Stimulated activated CD4-positive, alpha-beta T cell treated with anti-CD3 and anti-CD28 coated beads, Interleukin-15, amount 100 ng/mL, for 48 hours (primary cell): ENCODE data around the gene HEPACAM2.

Source experiments
- DNase-seq, 2 donors: peaks; one replicate each; pipeline ENCODE4 v3.0.0-alpha.2; 2020; ENCODE audit warnings: low read depth in 2 of 2

HEPACAM2 gene

GRCh38 chr7:93202594-93203250 is 23.5 kb downstream of the HEPACAM2 start:
- no peak for DNase-seq

DNA sequence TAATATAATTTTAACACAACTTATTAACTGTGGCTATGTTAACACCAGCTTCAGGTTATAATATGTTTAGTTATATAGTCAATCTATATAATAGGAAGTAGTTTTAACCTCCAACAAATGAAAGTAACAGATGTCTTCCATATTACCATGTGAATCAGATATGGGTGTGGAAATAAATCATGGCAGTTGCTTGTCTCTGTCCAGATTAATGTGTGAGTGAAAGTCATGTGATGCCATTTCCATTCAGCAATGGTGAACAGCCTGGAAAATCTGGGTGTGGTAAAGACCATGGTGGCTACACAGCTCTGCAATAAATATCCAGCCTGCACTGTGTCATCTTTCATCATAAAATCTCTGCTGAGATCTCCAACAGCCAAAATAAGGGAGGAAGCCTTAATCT is 27.8 kb downstream of the HEPACAM2 start:
- no peak for DNase-seq

- no peak for DNase-seq
Observed at GRCh38 chr7:93196336-93196735, 29.9 kb downstream of the HEPACAM2 start.

- DNase-seq: no peak
Observed at GRCh38 chr7:93194386-93194785, 31.9 kb downstream of the HEPACAM2 start.

DNA sequence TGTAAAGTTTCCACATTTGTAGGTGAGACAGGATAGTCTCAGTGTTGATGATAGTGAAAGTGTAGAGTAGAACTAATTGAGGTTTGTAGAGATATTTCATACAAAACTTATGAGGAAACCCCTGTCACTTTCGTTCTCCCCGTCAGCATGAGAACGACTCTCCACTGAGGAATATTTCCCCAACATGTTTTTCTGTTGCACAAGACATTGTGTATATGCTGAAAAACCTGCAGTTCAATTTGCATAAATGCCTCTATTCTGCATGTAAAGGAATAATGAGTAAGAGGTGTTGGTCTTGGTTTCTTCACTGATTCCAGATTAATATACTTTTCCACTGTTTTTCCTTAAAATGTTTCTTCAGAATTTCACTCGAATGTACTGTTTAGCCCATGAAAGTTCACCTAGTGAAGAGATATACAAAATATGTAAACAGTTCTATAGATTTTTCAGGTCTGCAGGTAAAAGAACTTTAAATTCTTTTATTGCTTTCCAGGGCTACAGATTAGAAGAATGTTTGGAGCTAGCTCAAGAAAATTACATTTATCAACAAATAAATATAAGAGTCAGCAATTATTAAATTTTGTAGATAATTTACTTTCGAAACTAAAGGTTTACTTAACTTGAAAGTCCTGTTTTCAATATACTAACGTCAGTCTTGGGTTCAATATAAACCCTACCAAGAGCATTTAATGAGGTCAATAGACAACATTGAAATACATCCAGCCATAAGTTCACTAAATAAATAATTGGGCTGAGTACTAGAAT is 37.2 kb downstream of the HEPACAM2 start:
- DNase-seq: no peak

DNA sequence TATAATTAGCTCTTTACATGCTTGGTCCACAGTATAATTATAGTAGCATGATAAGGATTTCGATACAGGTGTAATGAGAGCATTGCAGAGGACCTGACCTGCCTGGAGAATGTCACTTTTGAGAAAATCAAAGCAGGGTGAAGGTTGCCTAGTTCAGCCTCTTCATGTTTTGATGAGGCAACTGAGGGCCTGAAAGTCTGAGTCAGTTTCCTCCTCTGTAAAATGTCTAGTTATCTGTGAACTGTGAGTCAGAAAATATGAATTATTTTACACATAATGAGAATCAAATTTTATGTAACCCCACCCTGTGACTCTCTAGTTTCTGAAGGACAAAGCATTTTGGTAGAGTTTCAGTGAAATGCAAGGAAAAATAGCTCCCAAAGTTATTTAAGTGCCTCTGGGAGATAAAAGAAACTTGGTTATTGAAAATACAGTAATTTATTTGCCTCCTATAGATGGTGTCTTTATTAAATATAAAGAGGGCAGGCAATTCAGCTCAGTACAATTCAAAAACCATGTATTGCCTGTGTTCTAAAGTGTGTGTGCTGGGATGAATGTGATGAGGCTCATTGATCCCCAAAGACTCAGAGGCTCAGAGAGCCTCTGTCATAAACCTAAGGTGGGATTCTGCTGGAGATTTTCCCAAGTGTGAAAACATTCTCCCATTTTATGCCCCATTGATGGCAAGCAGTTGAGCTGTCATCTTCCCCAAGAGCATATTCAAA is 40.8 kb downstream of the HEPACAM2 start:
- no peak for DNase-seq

DNA sequence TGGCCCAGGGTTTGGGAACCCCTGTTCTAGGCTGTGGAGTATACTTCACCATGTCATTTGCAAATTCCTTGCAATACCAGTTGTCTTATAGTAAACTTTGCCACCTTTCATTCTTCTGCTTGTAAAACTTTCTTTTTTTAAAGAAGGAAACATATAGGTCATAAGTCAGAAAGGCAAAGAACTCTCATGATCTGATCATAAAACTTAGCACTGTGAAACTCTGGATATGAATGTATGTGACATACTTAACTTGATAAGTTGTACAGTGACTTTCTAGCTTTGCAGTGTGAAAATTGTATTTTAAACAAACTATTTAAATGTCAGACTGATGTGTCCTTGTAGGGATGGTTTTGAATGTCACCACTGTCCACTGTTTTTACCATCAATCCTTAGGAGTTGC is 47.1 kb downstream of the HEPACAM2 start:
- no peak for DNase-seq

GRCh38 chr7:93178213-93178612 is 48.1 kb downstream of the HEPACAM2 start:
- no peak for DNase-seq

DNA sequence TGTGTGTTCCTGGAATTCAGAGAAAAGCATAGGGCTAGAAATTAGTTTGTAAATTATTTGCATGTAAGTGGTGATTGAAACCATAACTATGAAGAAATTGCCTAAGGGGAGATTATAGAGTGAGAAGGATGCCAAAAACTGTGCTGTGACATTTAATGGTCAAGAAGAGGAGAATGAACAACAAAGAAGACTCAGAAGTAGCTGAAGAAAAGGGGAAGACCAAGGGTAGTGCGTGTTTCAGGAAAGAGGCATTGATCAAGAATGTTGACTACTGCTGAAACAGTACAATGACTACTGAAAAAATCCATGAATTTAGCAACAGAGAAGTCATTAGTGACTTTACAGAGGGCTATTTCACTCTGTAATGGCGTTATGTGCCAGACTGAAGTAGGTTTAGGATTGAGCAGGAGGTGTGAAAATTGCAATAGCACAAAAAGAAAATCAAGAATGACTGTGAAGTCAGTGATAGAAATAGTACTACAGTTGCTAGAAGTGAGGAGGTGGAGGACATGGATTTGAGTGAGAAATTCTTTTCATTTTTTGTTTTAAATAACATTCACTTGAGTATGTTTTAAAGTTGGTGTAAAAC is 49.2 kb downstream of the HEPACAM2 start:
- no peak for DNase-seq

DNA sequence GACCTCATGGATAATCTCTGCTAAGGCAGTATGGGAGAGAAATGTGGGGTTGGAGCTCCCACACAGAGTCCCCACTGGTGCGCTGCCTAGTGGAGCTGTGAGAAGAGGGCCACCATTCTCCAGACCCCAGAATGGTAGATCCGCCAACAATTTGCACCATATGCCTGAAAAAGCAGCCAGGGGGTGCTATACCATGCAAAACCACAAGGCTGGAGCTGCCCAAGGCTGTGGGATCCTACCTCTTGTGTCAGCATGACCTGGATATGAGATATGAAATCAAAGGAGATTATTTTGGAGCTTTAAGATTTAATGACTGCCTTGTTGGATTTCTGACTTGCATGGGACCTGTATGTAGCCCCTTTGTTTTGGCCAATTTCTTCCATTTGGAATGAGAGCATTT is 51.0 kb downstream of the HEPACAM2 start:
- no peak for DNase-seq

GRCh38 chr7:93172683-93173082 is 53.6 kb downstream of the HEPACAM2 start:
- DNase-seq: no peak

GRCh38 chr7:93171606-93172226 is 54.6 kb downstream of the HEPACAM2 start:
- DNase-seq: no peak

- no peak for DNase-seq
Observed at GRCh38 chr7:93165447-93165846, 60.8 kb downstream of the HEPACAM2 start.

- DNase-seq: no peak
Observed at GRCh38 chr7:93164766-93165165, 61.5 kb downstream of the HEPACAM2 start.

- no peak for DNase-seq
Observed at GRCh38 chr7:93161181-93161762, 65.0 kb downstream of the HEPACAM2 start.

GRCh38 chr7:93160410-93160809 is 65.9 kb downstream of the HEPACAM2 start:
- DNase-seq: no peak

- DNase-seq: no peak
Observed at GRCh38 chr7:93159490-93159889, 66.8 kb downstream of the HEPACAM2 start.

- DNase-seq: no peak
Observed at GRCh38 chr7:93156884-93157283, 69.4 kb downstream of the HEPACAM2 start.

DNA sequence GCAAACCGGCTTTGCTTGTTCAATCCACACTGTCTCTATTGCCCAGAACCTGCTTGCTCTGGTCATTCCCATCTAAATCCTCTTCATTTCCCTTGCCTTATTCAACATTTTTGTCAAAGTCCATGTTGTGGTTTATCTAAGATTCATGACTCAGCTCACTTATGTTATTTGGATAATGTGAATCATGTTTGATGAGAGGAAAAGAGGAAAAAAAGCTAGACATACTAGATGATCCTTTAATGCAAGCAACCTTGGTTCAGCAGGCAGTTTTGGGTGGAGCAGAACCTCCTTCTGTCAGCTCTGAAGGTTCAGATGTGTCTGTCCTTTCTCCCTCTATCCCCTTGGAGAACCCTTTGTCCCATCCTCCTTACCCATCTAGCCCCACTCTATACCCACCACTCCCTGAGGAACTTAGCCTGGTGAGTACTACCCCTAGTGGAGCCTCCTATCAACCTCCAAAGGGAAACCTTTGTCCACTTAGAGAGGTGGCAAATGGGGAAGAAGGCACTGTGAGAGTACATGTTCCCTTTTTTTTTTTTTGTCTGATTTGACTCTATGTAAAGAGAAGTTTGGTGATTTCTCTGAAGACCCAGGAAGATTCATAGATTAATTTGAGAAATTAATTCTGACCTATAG is 76.0 kb downstream of the HEPACAM2 start:
- DNase-seq: no peak

GRCh38 chr7:93148727-93149126 is 77.5 kb downstream of the HEPACAM2 start:
- DNase-seq: no peak

GRCh38 chr7:93148144-93148543 is 78.1 kb downstream of the HEPACAM2 start, which contains the start of gene SAMD9L:
Gene SAMD9L, minus strand, starts transcription at chr7:93148385. Its CDS starts 12,414 bp downstream, at chr7:93135971.
- no peak for DNase-seq
